Psoas muscle (tissue), 8 donors: Measurements from ENCODE around the gene UCKL1. TPM values are rescaled to one million over a fixed set of nuclear protein-coding genes. Genes with fewer than 3 reads are reported as not detected.

Source experiments
- ATAC-seq, 4 donors: fragments of 200-7000 bp; cut with Tn5 transposase; one replicate each; pipeline ENCODE4 v1.9.1; 2020; ENCODE audit warnings: moderate library complexity in 3 of 4, mild to moderate bottlenecking in 2 of 4
- DNase-seq, 2 donors: peaks; one replicate each; pipeline ENCODE4 v3.0.0-alpha.2; 2020
- H3K27ac ChIP-seq: fragments of 200-600 bp; one replicate; pipeline ENCODE4 v1.8.0; 2022
- H3K27me3 ChIP-seq, 3 donors: fragments of 200-600 bp in 1 of 3; one replicate each; pipeline versions ENCODE4 v1.6.1 to v1.8.0; 2013 to 2022; ENCODE audit warnings: low read length in 2 of 3, mild to moderate bottlenecking in 2 of 3, moderate library complexity in 1 of 3; ENCODE audit not compliant: insufficient read depth in 3 of 3
- H3K36me3 ChIP-seq, 2 donors: fragments of 200-600 bp in 1 of 2; one replicate each; pipeline versions ENCODE4 v1.6.1 to v1.8.0; 2013 to 2022; ENCODE audit warnings: low read depth in 1 of 2, mild to moderate bottlenecking in 1 of 2, moderate library complexity in 1 of 2; ENCODE audit not compliant: insufficient read depth in 1 of 2
- H3K4me1 ChIP-seq: fragments of 200-600 bp; one replicate; pipeline ENCODE4 v1.8.0; 2022
- H3K4me3 ChIP-seq: fragments of 200-600 bp; one replicate; pipeline ENCODE4 v1.8.0; 2022; ENCODE audit warnings: mild to moderate bottlenecking
- H3K9me3 ChIP-seq: fragments of 200-600 bp; one replicate; pipeline ENCODE4 v1.8.0; 2022
- WGBS, 3 donors: extraction: QIAGEN DNeasy Blood & Tissue Kit; methylation state at CpG; one replicate each; pipeline versions ENCODE4 v1.1.6 to v1.1.7; 2013; 5-methylcytosine and 5-hydroxymethylcytosine counted together
- intact Hi-C, 2 donors: fragments of 100-400 bp; cut with DNase I; formaldehyde crosslinking; loops; one replicate each; pipeline versions ENCODE4 v1.11.0 to v1.14.2; 2022
- polyA plus RNA-seq, 3 donors: library from polyadenylated mRNA; stranded (reverse); fragments of 200-250 nt; gene quantifications; one replicate each; pipeline ENCODE4 v1.2.3, GENCODE V29; 2013
- total RNA-seq, 4 donors: library from RNA; stranded (reverse); fragmentation: NEBNext Ultra II Directional in 2 of 4; extraction: Animal tissue kit (Norgen Biotek cat#: 25700) in 2 of 4; gene quantifications; one replicate each; pipeline versions ENCODE4 v1.2.1 to v1.2.4, GENCODE V29; 2021 to 2023
- TF ChIP-seq, protein P1 (sequence below): fragments of 200-600 bp; IDR thresholded peaks from one replicate; pipeline ENCODE4 v1.8.0; 2022; ENCODE audit warnings: antibody characterized with exemption
- donor health status: healthy with polysubstance abuse.
- donor health status: DM: no; HTN: no; CAD: no; lungs with moderate emphysema.
- donor health status: Bipolar disorder and iron deficiency.
- donor health status: healthy.
- donor health status: DM: yes; HTN: yes; CAD: no.
- donor health status: DM: no; HTN: no; CAD: no.
- donor health status: DM: no; HTN: no; CAD: no.
- donor health status: DM: yes; HTN: yes; CAD: no.

The UCKL1 gene
- total and polyA plus RNA-seq, 7 donors: 22.9 to 42.4 (median 36.9) TPM

DNA sequence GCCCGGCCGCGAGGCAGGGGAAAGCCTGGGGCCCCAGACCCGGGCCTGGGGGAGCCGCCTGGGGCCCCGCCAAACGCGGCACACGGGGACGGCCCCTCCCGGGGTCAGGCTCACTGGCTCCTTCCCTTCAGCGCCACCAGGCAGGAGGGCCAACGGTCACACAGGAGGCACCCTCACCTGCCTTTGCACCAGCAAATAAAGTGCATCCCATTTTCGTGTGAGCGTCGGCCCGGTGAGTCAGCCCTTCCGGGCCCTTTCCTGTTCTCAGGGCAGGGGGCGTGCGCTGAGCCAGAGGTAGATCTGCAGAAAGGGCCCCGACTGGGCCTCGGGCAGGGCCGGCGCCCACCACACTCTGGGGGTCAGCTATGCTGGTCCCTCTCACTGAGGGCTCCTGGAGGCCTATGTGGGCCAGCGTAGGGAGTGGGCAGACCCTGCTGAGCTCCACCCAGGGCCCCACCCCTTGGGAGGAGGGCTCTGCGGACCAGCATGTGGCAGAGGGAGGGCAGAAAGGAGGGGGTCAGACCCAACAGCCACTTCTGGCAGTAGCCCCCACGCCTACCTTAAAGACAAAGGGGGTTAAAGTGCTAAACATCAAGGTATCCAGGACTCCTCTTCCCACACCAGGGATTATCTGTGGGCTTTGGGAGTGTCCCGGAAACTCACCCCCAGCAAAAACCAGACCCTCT, 931 bp upstream of the UCKL1 start:
- H3K27ac ChIP-seq: peak overlapping the region; percentile 96
- DNase-seq (peak; percentile 74 to 82), ATAC-seq (peak; percentile 52 to 66 (median 58))
- H3K27me3 ChIP-seq: no peaks in the 10 kb centered on the region
- intact Hi-C loops: no loop called here
- peaks cover 40% of the 10 kb centered on the region for H3K4me1 ChIP-seq
- H3K9me3 ChIP-seq: no peaks in the 10 kb centered on the region
- WGBS, 3 donors: 3 to 4% (median 4%) methylated on average over 24 to 28 of the region's 28 CpGs
- peak overlapping the region; percentile 100 for H3K4me3 ChIP-seq
- peaks cover 0 to 26% of the 10 kb centered on the region in 2 donors for H3K36me3 ChIP-seq
- TF ChIP-seq, protein P1, sequence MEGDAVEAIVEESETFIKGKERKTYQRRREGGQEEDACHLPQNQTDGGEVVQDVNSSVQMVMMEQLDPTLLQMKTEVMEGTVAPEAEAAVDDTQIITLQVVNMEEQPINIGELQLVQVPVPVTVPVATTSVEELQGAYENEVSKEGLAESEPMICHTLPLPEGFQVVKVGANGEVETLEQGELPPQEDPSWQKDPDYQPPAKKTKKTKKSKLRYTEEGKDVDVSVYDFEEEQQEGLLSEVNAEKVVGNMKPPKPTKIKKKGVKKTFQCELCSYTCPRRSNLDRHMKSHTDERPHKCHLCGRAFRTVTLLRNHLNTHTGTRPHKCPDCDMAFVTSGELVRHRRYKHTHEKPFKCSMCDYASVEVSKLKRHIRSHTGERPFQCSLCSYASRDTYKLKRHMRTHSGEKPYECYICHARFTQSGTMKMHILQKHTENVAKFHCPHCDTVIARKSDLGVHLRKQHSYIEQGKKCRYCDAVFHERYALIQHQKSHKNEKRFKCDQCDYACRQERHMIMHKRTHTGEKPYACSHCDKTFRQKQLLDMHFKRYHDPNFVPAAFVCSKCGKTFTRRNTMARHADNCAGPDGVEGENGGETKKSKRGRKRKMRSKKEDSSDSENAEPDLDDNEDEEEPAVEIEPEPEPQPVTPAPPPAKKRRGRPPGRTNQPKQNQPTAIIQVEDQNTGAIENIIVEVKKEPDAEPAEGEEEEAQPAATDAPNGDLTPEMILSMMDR: peak; percentile 13

DNA sequence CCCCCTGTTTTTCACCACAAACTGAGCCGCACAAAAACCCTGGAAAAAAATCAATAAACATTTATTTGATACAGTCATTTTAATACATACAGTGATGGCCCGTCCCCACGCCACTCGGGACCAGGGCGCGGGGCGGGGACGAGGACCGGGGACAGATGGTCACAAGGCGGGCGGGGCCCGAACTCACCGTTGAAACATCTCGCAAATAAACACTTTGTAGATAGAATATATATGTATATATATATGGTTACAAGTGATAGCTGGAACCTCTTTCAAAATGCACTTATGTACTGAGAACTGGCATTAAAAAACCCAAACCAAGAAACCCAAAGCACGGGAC, 418 bp upstream of the UCKL1 start:
- Histone ChIP-seq H3K36me3 (peaks cover 0 to 21% of the 10 kb centered on the region in 2 donors), H3K4me3 (peak overlapping the region; percentile 100), H3K4me1 (peaks cover 45% of the 10 kb centered on the region), H3K27me3 (no peaks in the 10 kb centered on the region), H3K9me3 (no peaks in the 10 kb centered on the region), H3K27ac (peak overlapping the region; percentile 96)
- WGBS, 3 donors: 1% methylated on average over 15 of the region's 15 CpGs
- no peak for ATAC-seq
- TF ChIP-seq, protein P1: no peak
- intact Hi-C loops: no loop called here
- no peak for DNase-seq

DNA sequence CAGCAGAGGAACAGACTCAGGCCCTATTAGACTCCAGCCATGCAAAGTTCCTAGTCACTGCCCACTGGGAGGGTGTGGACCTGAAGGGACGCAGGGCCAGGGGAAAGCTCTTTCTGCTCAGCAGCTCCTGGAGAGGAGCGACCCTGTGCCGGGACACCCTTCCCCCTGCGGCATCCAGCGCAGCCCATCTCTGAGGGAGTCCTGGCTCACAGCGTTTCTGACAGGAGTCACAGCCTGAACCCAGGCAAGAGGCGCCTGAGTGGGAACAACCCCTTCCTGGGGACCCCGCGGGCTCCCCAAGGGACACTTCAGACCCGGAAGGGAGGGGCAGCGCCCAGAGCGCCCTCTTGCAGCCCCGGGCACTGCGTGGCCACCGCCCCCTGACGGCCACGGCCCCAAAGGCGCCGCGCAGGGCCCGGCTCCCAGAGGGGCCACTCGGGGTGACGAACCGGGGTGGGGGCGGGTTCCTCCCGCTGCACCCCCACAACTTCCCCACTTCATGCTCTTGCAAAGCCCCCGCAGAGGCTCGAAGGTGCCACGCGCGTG, 862 bp downstream of the UCKL1 start:
- no peaks in the 10 kb centered on the region for H3K27me3 ChIP-seq
- DNase-seq (peak in 1 of 2 donors; percentile 50), ATAC-seq (peak; percentile 19 to 45 (median 32))
- TF ChIP-seq, protein P1: peak; percentile 31
- intact Hi-C loops: no loop called here
- WGBS, 3 donors: 0 to 3% (median 2%) methylated on average over 18 to 31 of the region's 31 CpGs
- peak overlapping the region; percentile 96 for H3K27ac ChIP-seq
- H3K4me1 ChIP-seq: peaks cover 58% of the 10 kb centered on the region
- peaks cover 0 to 13% of the 10 kb centered on the region in 2 donors for H3K36me3 ChIP-seq
- peak overlapping the region; percentile 100 for H3K4me3 ChIP-seq
- H3K9me3 ChIP-seq: no peaks in the 10 kb centered on the region

DNA sequence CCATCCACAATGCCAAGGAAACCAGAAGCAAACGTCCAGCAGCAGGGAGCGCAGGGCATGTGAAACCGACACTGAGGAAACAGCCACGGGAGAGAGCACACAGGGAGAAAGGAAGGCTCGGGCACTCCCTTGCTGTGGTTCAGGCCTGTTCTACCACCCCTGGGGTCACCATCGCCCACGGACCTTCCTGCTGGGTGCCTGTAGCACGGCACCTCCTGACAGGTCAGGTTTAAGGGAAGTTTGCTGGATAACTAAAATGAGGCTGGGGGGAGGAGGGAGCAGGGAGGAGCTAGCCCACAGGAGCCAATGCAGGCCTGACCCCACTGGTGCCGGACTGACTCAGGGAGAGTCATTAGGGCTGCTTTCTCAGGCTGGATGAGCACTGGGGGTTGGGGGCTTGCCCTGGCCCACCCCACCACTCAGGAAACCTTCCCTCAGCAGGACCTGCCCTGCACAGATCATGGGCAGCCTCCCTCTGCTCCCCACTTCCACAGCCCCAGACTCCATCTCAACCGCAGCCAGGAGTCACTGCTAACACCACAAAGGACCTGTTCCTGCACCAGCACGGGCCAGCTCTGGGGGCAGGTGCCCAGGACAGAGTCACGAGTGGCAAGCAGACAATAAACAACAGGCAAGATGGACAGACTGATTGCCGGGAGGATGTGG, 2.3 kb downstream of the UCKL1 start:
- 45 to 59% (median 50%) methylated on average over 13 of the region's 13 CpGs for WGBS, 3 donors
- TF ChIP-seq, protein P1: no peak
- H3K27me3 ChIP-seq: no peaks in the 10 kb centered on the region
- no peak for ATAC-seq
- H3K9me3 ChIP-seq: no peaks in the 10 kb centered on the region
- DNase-seq: no peak
- peaks cover 73% of the 10 kb centered on the region for H3K4me1 ChIP-seq
- H3K36me3 ChIP-seq: peaks cover 0 to under 1% of the 10 kb centered on the region in 2 donors
- peak overlapping the region; percentile 100 for H3K4me3 ChIP-seq
- intact Hi-C loops: no loop called here
- H3K27ac ChIP-seq: peak overlapping the region; percentile 96
